Mucosa of descending colon (tissue), 3 donors: Measurements from ENCODE around the gene PEX6. TPM values are rescaled to one million over a fixed set of nuclear protein-coding genes. Genes with fewer than 3 reads are reported as not detected.
A peak's percentile ranks its signal among the peaks of the same experiment; 100 is the strongest.

ENCODE experiments used
- ATAC-seq: fragments of 200-7000 bp; cut with Tn5 transposase; one replicate; pipeline ENCODE4 v1.9.1; 2020; ENCODE audit warnings: mild to moderate bottlenecking, moderate library complexity
- DNase-seq, 3 donors: peaks; one replicate each; pipeline ENCODE4 v3.0.0-alpha.2; 2020
- H3K36me3 ChIP-seq: fragments of 200-600 bp; one replicate; pipeline ENCODE4 v1.8.0; 2021; ENCODE audit warnings: low read depth, mild to moderate bottlenecking
- H3K4me1 ChIP-seq: fragments of 200-600 bp; one replicate; pipeline ENCODE4 v1.8.0; 2021; ENCODE audit warnings: low read depth, mild to moderate bottlenecking
- H3K4me3 ChIP-seq: fragments of 200-600 bp; one replicate; pipeline ENCODE4 v1.8.0; 2021; ENCODE audit warnings: mild to moderate bottlenecking
- H3K9me3 ChIP-seq: fragments of 200-600 bp; one replicate; pipeline ENCODE4 v1.8.0; 2021; ENCODE audit warnings: mild to moderate bottlenecking
- intact Hi-C, 2 donors: fragments of 100-400 bp; cut with DNase I in 1 of 2; cut with micrococcal nuclease in 1 of 2; formaldehyde crosslinking; loops; one replicate each; pipeline versions ENCODE4 v1.11.0 to v1.11.1; 2022; cut with DNase I, micrococcal nuclease
- total RNA-seq, 3 donors: library from RNA; stranded (reverse); fragmentation: NEBNext Ultra II Directional in 2 of 3; extraction: Animal tissue kit (Norgen Biotek cat#: 25700) in 2 of 3; gene quantifications; one replicate each; pipeline versions ENCODE4 v1.2.1 to v1.2.4, GENCODE V29; 2021 to 2023
- TF ChIP-seq, protein P1 (sequence below): fragments of 200-600 bp; IDR thresholded peaks from one replicate; pipeline ENCODE4 v1.8.0; 2022; ENCODE audit warnings: antibody characterized with exemption, mild to moderate bottlenecking
- donor health status: DM: no; HTN: no; CAD: no; lungs with moderate emphysema.
- donor health status: DM: no; HTN: no; CAD: no.
- donor health status: DM: no; HTN: yes; CAD: no.

The PEX6 gene
- total RNA-seq, 3 donors from 2014 or later, result 14.3 to 38.6 (median 20.6) TPM

- intact Hi-C loops, result no loop called here
- H3K4me3 ChIP-seq, result no peak overlapping the region
- TF ChIP-seq, protein P1, sequence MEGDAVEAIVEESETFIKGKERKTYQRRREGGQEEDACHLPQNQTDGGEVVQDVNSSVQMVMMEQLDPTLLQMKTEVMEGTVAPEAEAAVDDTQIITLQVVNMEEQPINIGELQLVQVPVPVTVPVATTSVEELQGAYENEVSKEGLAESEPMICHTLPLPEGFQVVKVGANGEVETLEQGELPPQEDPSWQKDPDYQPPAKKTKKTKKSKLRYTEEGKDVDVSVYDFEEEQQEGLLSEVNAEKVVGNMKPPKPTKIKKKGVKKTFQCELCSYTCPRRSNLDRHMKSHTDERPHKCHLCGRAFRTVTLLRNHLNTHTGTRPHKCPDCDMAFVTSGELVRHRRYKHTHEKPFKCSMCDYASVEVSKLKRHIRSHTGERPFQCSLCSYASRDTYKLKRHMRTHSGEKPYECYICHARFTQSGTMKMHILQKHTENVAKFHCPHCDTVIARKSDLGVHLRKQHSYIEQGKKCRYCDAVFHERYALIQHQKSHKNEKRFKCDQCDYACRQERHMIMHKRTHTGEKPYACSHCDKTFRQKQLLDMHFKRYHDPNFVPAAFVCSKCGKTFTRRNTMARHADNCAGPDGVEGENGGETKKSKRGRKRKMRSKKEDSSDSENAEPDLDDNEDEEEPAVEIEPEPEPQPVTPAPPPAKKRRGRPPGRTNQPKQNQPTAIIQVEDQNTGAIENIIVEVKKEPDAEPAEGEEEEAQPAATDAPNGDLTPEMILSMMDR, result no peak
- no peaks in the 10 kb centered on the region for H3K36me3 ChIP-seq
- DNase-seq (peak in 1 of 3 donors; percentile 50), ATAC-seq (peak; percentile 29)
- H3K4me1 ChIP-seq, result peaks cover 5% of the 10 kb centered on the region
- no peaks in the 10 kb centered on the region for H3K9me3 ChIP-seq
Observed at GRCh38 chr6:42963855-42964605, 15.0 kb downstream of the PEX6 start.

DNA sequence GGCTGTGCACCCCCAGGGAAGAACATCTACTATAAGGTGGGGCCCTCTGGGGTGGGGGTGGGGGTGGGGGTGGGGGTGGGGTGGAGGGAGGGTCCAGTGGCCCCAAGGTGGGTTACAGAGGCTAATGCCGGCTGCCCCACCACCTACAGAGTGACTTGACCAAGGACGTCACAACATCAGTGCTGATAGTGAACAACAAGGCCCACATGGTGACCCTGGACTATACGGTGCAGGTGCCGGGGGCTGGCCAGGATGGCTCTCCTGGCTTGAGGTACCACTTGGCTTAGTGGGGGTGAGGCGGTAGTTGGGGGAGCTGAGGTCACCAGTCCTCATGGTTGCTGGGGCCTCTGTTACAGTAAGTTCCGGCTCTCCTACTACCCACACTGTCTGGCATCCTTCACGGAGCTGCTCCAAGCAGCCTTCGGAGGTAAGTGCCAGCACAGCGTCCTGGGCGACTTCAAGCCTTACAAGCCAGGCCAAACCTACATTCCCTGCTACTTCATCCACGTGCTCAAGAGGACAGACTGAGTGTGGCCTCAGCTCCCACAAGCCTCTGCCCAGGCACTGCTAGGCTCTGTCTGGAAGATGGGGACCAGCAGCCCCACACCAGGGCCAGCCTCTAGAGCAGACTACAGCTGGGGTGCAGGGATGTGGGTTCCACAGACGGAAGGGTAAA lies 15.7 kb downstream of the PEX6 start:
- peaks cover 5% of the 10 kb centered on the region for H3K4me1 ChIP-seq
- no peaks in the 10 kb centered on the region for H3K36me3 ChIP-seq
- ATAC-seq, result no peak
- intact Hi-C loops, result no loop called here
- no peak overlapping the region for H3K4me3 ChIP-seq
- no peaks in the 10 kb centered on the region for H3K9me3 ChIP-seq
- TF ChIP-seq, protein P1, result no peak
- no peak for DNase-seq

- Histone ChIP-seq H3K36me3 (no peaks in the 10 kb centered on the region), H3K4me3 (no peak overlapping the region)
- no peak for ATAC-seq
Observed at GRCh38 chr6:42962502-42963178, 16.3 kb downstream of the PEX6 start.

GRCh38 chr6:42962096-42962495 lies 16.9 kb downstream of the PEX6 start:
- intact Hi-C loops, result no loop called here
- H3K4me3 ChIP-seq, result no peak overlapping the region
- DNase-seq, result no peak
- ATAC-seq, result no peak
- H3K36me3 ChIP-seq, result no peaks in the 10 kb centered on the region
- peaks cover 5% of the 10 kb centered on the region for H3K4me1 ChIP-seq
- TF ChIP-seq, protein P1, result no peak
- no peaks in the 10 kb centered on the region for H3K9me3 ChIP-seq

More at GRCh38 chr6:42962502-42963178, 16.3 kb downstream of the PEX6 start:
- DNase-seq, result no peak
- Histone ChIP-seq H3K4me1 (peaks cover 5% of the 10 kb centered on the region), H3K9me3 (no peaks in the 10 kb centered on the region)
- TF ChIP-seq, protein P1, result no peak
- intact Hi-C loops, result no loop called here

DNA sequence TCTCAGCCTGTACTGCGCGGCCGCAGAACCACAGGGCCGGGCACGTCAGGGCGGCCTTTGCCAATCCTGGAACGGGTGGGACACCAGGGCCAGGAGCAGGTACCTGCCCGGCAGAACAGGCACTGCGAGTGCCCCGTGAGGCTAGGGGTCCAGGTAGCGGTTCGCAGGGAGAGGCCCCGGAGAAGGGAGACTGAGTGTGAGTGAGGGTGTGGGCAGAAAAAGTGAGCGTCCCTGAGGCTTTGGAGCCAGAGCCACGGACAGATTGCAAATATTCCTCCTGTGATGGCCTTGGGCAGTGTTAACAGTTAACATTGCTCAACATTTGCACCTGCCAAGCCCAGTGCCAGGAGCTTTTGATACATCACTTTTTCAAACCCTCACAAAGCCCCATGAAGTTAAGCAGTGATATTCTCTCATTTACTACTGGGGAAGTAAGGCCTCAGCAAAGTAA lies 17.9 kb downstream of the PEX6 start:
- peaks cover 5% of the 10 kb centered on the region for H3K4me1 ChIP-seq
- ATAC-seq, result peak; percentile 10
- no peaks in the 10 kb centered on the region for H3K9me3 ChIP-seq
- DNase-seq, result no peak
- TF ChIP-seq, protein P1, result no peak
- no peak overlapping the region for H3K4me3 ChIP-seq
- intact Hi-C loops, result no loop called here
- H3K36me3 ChIP-seq, result no peaks in the 10 kb centered on the region
